Skeletal muscle cell (primary cell): ENCODE results near the gene MBTPS1.

Experiments used
- DNase-seq: peaks from one replicate; pipeline ENCODE4 v3.0.0-alpha.2; 2010; ENCODE audit warnings: low read depth
- H3K4me3 ChIP-seq: 2 replicates; pipeline ENCODE4 v1.5.1; 2011; ENCODE audit warnings: low read depth, mild to moderate bottlenecking, control low read depth, low read length, moderate library complexity

MBTPS1 gene

DNA sequence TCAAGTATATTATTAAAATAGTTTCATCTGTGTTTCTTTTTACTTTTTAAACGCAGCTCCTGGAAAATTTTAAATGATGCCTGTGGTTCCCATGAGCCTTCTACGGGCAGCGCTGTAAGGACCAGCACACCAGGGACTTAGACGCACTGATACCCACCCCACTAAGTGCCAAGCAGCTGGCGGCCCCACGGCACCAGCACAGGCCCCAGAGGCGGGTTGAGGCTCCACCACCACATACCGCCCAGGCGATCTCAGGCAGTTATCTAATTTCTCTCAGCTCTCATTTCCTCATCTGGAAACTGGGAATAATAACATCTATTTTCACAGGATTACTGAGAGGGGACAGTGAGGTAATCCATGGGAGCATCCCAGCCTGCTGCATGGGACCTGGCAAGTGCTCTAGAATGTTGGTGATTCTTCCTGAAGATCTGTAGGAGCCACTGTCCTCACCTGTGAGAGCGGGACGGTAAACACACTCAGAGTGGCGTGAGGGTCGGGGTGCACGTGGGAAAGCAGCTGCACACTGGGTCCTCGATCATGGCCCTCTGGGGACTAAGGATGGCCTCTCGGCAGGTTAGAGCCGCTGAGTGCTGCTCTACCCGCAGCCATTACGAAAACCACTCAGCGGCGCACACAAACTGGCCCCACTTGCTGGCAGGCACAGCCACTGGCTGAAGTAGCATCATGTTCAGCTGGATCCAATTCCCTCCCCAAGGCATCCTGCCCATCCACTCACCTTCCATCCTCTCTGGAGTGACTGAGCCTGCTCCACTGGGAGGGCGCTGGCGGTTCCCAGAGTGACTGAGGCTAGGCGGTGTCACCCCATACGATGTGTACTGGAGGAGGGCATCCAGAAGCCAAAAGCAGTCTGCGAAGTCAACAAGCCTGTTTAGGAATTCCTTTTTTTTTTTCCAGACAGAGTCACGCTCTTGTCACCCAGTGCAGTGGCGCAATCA lies 56.5 kb downstream of the MBTPS1 start:
- no peak overlapping the region for H3K4me3 ChIP-seq
- DNase-seq, result no peak

DNA sequence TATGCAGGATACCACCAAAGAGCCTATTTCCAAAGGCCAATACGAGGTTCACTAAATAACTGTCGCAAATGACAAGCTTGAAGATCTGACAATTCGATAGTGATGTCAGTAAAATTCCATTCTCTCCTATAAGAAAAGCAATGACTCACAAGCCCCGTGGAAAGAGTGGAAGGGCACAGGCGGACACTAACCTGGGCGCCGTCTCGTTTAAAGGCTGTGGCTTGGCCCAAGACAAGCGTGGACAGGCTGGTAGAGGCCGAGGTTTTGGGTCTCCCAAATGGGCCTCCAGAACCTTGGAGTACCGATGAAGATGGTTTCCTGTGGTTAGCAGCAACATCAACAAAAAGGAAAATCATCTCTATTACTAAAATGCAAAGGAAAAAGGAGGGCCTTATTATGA lies 57.6 kb downstream of the MBTPS1 start:
- DNase-seq, result no peak
- no peak overlapping the region for H3K4me3 ChIP-seq

DNA sequence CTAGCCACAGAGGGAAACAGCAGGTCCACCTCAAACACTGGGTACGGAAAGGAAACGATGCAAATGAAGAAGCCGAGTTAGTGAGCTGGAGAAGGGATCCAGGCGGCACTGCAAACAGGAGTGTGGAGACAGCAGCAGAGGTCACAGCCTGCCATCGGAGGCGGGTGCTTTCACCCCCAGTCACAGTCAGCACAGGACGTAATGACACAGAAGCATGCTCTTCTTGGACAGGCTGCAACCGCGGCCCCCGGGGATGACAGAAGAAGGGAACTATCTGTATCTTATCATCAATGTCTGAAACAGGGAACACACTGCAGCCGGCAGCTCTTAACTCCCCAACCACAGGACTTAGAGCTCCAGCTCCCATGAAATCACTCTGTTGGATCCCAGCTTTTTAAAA lies 58.1 kb downstream of the MBTPS1 start:
- DNase-seq, result no peak
- H3K4me3 ChIP-seq, result no peak overlapping the region

DNA sequence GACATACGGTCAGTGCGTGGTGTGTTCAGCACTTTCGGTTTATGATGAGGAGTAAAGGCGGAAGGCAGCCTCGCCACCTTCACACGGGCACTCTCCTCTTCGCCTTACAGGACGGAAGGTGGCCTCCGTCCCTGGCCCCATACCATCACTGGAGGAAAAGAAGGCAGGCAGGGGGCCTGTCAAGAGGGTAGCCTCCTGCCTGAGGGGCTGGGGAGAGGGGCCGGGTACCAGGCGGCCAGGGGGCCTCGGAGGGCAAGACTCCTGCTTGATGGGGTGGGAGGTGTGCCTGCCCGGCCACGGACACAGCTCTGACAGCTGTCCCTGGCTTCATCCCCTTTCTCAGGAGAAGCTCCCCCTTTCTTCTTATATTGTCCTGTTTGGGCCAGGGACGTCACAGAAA lies 58.5 kb downstream of the MBTPS1 start:
- no peak overlapping the region for H3K4me3 ChIP-seq
- no peak for DNase-seq

DNA sequence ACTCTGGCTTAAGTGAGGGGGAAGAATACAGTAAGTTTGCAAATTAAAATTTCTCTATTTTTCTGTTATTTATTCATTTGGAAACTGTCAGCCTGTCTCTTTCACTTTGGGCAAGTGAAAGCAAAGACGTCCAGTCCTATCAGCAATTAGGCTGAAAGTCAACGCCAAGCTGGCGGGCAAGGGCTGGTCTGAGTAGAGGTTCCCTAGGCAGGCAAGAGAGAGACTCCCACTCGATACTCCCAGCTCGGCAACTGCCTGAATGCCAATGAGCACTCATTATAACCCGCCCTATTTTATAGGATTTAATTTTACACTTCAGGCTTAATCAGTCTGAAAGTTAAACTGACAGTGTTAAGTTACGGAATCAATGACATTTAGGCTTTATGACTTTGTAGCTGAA lies 59.8 kb downstream of the MBTPS1 start:
- DNase-seq, result no peak
- H3K4me3 ChIP-seq, result no peak overlapping the region

DNA sequence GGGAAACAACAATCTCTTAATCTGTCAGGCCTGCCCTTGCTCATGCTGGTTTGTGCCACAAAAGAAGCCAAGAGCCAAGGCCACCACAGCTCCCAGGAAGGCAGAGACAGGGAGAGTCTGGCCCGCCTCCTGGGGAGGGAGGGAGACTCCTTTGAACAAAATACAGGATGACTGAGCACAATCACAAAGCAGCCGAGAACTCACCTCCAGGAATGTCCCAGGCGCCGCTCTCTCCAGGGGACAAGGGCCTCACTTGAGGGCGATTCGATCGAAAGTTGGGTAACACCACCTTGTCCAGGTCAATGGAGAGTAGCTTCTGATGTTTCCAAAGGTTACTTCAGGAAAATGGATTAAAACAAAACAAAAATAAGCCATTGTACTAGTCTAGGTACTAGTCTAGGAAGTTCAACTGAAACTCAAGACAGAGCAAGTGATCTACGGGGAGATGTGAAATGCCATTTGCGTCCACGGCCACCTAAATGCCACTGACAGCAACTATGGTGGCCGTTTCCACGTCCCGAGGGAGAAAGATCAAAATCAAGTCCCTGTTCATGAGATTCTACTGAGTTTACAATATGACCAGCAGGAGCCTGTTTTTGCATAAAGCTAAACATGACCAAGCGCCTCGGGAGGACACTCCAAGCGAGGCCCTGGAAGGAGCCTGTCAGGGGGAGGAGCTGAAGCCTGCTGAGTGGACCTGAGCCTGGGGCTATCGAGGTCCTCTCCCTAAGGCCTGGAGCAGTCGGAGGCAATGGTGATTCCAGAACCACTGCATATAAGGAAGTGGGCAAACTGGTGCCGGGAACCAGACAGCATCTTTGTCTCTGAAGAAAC lies 60.7 kb downstream of the MBTPS1 start:
- no peak for DNase-seq
- no peak overlapping the region for H3K4me3 ChIP-seq

DNA sequence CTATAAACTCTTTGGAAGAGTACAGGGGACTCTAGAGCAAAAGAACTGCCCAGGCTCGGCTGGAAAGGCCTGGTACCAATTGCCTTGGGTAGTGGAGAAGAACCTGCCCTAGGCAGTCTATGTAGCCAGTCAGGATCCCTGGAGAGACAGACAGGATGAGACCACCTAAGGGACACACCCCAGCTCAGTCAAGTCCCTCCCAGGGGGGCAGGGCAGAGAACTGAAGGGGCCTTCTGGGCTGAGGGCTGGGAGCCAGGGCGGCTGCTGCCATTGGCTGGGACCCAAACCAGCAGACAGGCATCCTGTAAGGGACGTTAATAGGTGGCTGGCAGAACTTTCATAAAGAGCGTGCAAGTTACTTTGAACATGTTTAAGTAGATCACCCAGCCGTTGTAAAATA lies 61.4 kb downstream of the MBTPS1 start:
- H3K4me3 ChIP-seq, result no peak overlapping the region
- DNase-seq, result no peak

DNA sequence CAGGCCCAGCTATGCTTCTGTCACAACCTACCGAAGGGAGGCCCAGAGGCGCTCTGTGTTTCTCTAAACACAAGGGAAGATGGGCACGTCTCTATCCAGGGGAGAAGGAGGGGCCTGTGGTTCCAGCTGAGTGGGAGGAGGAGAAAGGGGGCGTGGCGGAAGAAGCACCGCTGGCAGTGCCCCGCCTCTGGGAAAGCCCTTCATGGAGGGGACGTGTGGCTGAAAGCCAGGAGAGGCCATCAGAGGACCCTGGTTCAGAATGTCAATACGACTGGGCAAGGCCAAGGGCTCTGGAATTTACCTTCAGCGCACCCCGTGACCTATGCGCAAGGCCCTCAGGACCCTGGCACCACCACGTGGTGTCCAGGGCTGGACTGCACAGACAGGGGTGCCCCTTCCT lies 61.8 kb downstream of the MBTPS1 start:
- DNase-seq, result no peak

DNA sequence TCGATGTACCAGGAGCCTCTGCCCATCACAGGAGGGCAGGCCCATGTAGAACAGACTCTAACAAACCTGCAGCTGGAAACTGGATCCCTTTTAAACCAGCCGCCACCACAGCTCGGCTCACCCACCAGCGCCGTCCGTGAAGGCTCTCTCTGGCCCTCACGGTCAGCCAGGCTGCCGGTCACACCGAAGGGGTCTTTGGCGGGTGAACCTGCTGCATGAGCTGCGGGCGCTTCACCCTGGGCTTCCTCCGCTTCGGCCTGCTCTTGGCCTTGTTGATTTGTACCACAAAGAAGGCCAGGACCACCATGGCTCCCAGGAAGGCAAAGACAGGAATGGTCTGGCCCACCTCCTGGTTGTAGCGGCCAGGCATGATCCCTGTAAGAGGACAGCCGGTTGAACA lies 62.5 kb downstream of the MBTPS1 start:
- H3K4me3 ChIP-seq, result no peak overlapping the region
- no peak for DNase-seq

More for the DNA sequence above, 61.8 kb downstream of the MBTPS1 start:
- H3K4me3 ChIP-seq, result no peak overlapping the region

DNA sequence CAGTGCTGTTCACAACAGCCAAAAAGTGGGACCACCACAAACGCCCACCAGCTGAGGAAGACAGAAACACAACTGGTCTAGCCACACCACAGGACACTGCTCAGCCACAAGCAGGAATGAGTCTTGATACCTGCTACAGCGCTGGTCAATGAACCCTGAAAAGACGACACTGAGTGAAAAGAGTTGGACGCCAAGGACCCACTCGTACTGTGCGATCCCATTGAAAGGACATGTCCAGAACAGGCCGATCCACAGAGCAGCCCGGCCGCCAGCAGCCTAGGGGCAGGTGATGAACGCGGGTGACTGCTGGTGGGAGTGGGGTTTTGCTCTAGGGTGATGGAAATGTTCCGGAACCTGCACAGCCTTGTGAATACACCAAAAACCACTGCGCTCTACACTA lies 63.5 kb downstream of the MBTPS1 start:
- no peak overlapping the region for H3K4me3 ChIP-seq
- DNase-seq, result no peak

DNA sequence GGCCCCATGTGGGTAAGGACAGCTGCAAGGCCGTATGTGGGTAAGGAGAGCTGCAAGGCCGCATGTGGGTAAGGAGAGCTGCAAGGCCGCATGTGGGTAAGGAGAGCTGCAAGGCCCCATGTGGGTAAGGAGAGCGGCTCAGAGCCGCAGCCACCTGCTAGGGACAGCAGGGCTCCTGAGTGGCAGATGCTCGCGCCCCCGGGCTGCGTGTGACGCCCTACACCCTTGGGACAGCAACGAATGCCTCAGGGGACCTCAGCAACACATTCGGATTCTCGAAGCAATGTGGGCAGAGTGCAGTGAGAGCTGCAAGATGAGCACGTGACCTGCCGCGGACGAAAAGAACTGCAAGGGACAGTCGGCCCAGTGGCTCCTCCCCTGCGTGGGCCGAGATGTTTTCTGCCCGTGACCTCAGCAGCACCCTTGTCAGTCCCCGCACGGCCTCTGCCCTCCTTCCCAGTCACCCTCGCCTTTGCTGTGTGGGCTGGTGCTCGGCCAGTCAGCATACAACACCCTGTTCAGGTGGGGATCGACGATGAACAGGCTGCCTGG lies 64.6 kb downstream of the MBTPS1 start:
- no peak overlapping the region for H3K4me3 ChIP-seq
- no peak for DNase-seq

DNA sequence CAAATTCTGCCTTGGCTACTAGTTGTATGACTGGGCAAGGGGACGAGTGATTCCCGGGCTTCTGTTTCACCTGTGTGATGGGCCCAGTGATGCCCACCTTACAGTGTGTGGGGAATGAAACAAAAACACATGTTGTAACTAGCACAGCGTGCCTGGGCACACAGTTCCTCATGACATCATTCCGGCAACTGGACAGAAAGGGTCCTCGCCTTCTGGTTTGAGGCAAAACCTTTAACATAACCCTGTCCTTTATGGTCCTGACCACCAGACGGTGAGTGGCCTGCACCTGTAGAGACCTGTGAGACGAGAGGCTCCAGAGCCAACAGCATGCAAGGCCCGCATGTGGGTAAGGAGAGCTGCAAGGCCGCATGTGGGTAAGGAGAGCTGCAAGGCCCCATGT lies 66.4 kb downstream of the MBTPS1 start:
- H3K4me3 ChIP-seq, result no peak overlapping the region
- no peak for DNase-seq

DNA sequence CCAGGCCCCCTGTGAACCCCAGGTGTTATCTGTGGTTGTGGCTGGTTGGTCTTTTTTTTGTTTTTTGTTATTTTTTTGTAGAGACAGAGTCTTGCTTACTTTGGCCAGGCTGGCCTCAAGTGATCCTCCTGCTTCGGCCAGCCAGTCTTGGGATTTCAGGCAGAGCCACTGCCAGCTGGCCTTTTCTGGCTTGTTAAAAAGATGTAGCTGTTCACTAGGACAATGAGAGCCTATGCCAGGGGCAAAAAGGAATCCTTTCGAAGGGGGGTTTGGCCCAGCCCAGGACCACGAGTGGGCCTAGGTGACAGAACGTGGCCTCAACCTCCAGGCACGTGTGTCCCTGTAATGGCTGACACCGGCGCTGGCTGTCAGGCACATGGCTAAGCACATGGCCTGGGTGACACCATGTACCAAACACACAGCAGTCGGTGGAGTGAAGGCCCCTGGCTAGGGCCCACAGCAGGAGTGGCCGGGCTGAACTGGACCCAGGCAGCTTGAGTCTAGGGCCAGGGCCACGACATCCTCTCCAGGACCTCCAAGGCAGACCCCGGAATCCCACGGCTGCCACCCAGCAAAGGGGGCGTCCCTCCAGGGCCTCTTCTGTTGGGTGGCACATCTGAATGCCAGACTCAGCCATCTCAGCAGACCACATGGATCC lies 67.2 kb downstream of the MBTPS1 start:
- no peak for DNase-seq
- H3K4me3 ChIP-seq, result no peak overlapping the region

DNA sequence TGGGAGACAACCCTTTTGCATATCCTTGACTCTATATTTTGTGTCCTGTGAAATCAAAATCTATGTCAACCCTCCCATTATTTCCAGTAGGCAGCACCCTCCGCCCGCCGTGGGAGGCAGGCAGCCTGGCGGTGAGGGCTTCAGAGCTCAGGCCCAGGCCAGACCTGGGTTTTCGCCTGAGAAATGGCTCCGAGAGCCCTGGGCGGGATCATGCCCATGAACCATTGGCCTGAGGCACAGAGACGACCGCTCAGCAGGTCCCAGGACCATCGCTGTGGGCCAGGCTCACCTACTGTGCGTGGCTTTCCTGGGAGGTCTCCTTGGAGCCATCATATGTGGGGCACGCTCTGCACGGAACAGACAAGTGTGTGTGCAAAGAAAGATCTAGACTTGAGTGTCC lies 67.9 kb downstream of the MBTPS1 start:
- no peak for DNase-seq
- no peak overlapping the region for H3K4me3 ChIP-seq

DNA sequence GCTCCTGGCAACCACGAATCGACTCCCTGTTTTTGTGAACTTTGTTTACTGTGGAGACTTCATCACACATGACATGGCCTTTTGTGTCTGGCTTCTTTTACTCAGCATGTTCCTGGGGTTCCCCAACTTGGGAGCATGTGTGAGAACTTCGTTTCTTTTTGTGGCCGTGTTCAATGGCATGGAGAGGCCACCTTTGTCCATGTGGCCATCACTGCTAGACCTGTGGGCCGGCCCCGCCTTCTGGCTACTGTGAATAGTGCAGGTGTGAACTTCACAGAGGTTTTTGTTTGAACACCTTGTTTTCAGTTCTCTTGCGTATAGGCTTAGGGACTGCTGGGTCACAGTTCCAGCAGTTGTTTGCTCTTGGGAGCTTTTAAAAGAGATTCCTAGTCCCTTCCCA lies 68.5 kb downstream of the MBTPS1 start:
- DNase-seq, result no peak
- no peak overlapping the region for H3K4me3 ChIP-seq

DNA sequence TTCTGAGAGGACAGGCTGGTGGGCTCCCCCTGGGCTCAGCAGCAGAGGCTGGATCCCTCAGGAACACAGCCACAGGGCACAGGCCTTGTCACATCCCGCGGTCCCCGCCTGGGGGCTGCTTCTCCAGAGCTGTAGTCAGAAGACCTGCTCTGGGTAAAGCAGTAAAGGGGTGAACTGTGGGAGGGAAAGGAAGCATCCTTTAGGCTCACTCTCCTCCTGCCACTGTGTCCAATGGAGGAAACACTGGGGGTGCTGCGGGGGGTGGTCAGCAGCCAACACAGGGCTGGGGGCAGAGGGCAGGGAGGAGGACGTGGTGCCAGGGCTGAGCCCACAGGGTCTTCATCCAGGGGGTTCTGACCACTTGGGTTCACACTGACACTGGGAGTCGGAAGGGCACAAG lies 69.1 kb downstream of the MBTPS1 start:
- no peak overlapping the region for H3K4me3 ChIP-seq
- DNase-seq, result no peak

DNA sequence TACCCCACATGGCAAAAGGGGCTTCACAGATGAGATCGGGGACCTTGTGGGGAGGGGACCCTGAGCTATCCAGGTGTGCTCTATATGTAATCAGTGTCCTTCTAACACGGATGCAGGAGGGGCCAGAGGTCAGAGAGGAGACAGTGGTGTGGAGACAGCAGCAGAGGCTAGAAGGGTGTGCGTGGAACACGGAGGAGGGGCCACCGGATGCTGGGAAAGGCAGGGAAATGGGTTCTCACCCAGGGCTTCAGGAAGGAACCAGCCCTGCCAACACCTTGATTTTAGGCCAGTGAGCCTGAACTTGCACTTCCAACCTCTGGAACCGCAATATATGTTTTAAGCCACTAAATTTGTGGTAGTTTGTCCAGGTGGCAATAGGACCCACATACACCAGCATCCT lies 69.5 kb downstream of the MBTPS1 start:
- H3K4me3 ChIP-seq, result no peak overlapping the region
- no peak for DNase-seq

DNA sequence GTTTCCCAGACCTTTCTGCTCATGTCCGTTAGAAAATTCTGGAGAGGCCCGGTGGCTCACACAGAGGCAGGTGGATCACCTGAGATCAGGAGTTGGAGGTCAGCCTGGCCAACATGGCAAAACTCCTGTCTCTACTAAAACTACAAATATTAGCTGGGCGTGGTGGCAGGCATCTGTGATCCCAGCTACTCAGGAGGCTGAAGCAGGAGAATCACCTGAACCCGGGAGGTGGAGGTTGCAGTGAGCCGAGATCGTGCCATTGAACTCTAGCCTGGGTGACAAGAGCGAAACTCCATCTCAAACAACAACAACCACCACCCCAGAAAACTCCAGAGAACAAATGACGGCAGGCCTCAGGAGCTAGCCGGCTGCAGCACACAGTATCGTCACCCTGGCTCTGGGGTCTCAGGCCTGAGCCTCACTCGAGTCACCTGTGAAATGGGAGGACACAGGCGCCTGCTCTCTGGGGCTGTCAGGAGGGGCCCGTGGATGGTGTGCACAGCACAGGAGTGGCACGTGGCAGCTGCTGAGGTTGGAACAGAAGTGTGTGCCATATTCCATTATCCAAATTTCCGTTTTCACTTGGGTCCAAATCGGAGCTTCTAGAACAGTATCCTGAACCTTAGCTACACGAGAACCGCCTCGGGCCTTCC lies 70.8 kb downstream of the MBTPS1 start:
- DNase-seq, result no peak

DNA sequence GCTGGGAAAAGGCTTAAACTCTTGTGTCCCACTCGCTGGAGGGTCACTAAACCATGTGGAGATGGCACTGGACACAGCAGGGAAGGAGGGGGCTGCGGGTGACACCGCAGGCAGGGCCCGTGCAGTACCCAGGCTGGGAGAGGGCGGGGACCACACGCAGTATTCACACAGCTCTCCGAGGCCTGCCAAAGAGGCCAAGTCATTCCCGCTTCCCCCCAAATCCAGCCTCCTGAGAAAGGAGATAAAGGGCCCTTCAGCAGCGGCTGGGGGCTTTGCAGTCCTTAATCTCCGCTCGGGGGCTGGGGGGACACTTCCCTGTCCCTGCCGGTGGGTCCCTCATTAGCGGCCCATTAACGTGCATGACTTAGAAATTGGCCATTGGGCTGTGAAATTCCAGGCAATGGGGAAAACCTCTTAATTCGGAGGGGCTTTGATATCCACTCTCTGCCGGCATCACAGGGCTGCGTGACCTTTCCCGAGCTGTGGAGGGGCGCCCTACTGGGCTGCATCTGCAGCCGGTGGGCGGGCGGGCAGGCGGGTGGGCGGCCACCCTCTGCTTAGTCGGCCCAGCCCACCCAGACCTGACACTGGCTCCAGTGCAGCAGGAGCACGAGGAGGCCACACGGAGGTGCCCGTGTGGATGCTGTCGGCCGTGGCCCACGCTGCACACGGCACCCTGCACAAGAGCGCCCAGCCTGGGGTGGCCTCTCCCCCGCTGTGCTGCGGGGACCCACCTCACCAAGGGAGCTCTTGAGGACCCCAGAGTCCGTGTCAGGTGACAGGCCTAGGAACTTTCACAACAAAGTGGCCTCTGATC lies 71.5 kb downstream of the MBTPS1 start:
- DNase-seq, result no peak
- no peak overlapping the region for H3K4me3 ChIP-seq

More for the DNA sequence above, 70.8 kb downstream of the MBTPS1 start:
- no peak overlapping the region for H3K4me3 ChIP-seq
